ENCODE results near the gene TRMT1L. TPM values are rescaled to one million over a fixed set of nuclear protein-coding genes. Genes with fewer than 3 reads are reported as not detected.
A peak's percentile ranks its signal among the peaks of the same experiment; 100 is the strongest.

The TRMT1L gene
- total RNA-seq, 1 donor from 2014 or later: 21.6 TPM

DNA sequence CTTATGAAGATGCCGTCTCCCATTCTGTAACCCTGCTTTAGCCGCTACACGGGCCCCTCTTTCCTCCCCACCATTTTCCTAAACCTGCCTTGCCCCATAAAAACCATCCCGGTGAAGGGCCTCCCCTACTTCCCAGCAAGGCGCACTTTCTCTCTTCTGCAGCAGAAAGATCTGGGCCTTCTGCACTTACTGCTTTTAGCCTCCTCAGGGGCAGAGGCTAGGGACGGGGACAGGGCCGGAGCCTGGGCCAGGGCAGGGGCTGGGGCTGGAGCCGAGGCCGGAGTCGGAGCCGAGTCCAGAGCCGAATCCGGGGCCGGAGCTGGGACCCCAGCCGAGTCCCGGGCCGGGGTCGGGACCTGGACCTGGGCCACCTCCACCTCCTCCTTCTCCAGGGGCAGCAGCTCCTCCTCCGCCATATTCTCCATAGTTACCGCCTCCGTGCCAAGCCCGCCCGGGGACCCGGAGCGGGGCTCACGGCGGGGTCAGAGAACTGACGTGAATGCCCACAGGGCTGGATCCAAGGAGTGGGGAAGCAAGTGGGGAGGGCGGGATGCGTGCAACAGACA is 382 bp downstream of the TRMT1L start:
- Mint-ChIP-seq H3K4me1 (ENCODE audit: unreplicated experiment) (peaks cover 24% of the 10 kb centered on the region), H3K36me3 (peaks cover 3% of the 10 kb centered on the region), H3K27me3 (no peaks in the 10 kb centered on the region), H3K27ac (peak overlapping the region; percentile 97), H3K9me3 (no peaks in the 10 kb centered on the region), H3K4me3 (peak overlapping the region; percentile 98)
- peak; percentile 75 for DNase-seq (ENCODE audit: extremely low spot score, unreplicated experiment)
- no peak for TF ChIP-seq CTCF (conservative IDR thresholded peaks at IDR 0.05)

DNA sequence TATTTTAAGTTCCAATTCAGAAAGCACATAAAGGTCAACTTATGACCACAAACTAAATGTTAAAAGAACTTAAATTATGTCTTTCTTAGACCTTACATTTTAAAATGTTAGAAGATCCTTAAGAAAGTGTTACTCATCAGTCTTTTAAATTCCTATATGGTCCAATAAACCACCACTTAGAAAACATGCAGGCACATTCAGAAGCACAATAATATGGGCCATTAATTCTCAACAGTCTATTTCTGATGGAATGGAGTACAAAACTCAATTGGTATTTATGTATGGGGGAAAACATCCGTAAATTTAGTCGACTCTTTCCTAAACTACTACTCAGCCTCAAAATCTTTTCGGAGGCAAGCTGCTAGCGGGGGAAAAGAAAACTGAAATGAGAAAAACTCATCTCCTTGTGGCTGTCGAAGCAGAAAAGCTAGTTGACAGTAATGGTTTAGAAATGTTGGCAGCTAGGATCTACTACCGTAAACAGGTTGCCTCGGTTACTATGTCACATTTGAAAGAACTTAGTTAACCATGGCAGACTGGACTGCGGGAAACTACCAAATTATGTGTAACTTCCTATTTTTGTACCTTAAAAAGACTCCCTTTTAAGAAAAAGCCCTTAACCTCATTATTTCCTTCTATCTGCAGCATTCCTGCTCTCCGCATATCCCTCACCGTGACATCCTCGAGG is 1.0 kb downstream of the TRMT1L start:
- DNase-seq (ENCODE audit: extremely low spot score, unreplicated experiment): no peak
- peaks cover 3% of the 10 kb centered on the region for H3K36me3 Mint-ChIP-seq

DNA sequence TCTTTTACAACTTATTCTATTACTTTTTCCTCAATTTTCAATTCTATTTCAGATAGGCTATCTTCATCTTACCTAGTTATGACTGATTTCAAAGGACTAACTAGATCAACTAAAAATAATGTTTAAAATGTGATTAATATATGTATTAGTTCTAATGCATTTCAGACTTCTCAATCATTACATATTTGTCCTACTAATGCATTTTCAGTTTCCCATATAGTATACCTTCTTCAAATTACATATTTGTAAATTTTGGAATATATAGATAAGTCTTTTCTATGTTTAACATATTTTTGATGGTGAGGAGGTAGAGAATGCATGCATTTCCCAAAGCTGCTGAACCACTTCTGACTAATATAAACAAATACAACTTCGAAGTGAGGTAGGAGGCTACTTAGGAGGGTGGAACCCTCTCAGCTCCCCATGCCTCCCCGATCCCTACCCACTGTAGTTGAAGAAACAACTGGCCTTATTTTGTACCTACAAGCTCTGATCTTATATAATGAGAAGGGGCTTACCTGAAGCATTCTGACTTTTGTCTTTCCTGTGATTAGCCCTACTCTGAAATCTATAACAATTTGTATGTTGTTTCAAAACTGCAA is 1.7 kb downstream of the TRMT1L start:
- no peak for TF ChIP-seq CTCF (conservative IDR thresholded peaks at IDR 0.05)
- no peaks in the 10 kb centered on the region for H3K27me3 Mint-ChIP-seq
- no peaks in the 10 kb centered on the region for H3K9me3 Mint-ChIP-seq
- H3K36me3 Mint-ChIP-seq: peaks cover 7% of the 10 kb centered on the region
- H3K27ac Mint-ChIP-seq: peak overlapping the region; percentile 97
- H3K4me3 Mint-ChIP-seq: peak overlapping the region; percentile 98
- peaks cover 24% of the 10 kb centered on the region for H3K4me1 Mint-ChIP-seq (ENCODE audit: unreplicated experiment)
- no peak for DNase-seq (ENCODE audit: extremely low spot score, unreplicated experiment)

More for the DNA sequence above, 1.0 kb downstream of the TRMT1L start:
- no peak for TF ChIP-seq CTCF (conservative IDR thresholded peaks at IDR 0.05)
- no peaks in the 10 kb centered on the region for H3K9me3 Mint-ChIP-seq
- peak overlapping the region; percentile 98 for H3K4me3 Mint-ChIP-seq
- no peaks in the 10 kb centered on the region for H3K27me3 Mint-ChIP-seq
- H3K27ac Mint-ChIP-seq: peak overlapping the region; percentile 97
- peaks cover 24% of the 10 kb centered on the region for H3K4me1 Mint-ChIP-seq (ENCODE audit: unreplicated experiment)

- Mint-ChIP-seq H3K4me3 (peak overlapping the region; percentile 32), H3K36me3 (peaks cover 13% of the 10 kb centered on the region), H3K27ac (peak overlapping the region; percentile 73), H3K9me3 (no peaks in the 10 kb centered on the region), H3K4me1 (ENCODE audit: unreplicated experiment) (peaks cover 19% of the 10 kb centered on the region), H3K27me3 (no peaks in the 10 kb centered on the region)
- no peak for DNase-seq (ENCODE audit: extremely low spot score, unreplicated experiment)
- TF ChIP-seq CTCF (conservative IDR thresholded peaks at IDR 0.05): no peak
Measured at GRCh38 chr1:185152187-185152767, 4.5 kb downstream of the TRMT1L start.

- H3K4me1 Mint-ChIP-seq (ENCODE audit: unreplicated experiment): peaks cover 17% of the 10 kb centered on the region
- H3K36me3 Mint-ChIP-seq: peaks cover 13% of the 10 kb centered on the region
- no peaks in the 10 kb centered on the region for H3K9me3 Mint-ChIP-seq
Measured at GRCh38 chr1:185151215-185151614, 5.5 kb downstream of the TRMT1L start.

More at GRCh38 chr1:185151215-185151614, 5.5 kb downstream of the TRMT1L start:
- H3K27ac Mint-ChIP-seq: no peak overlapping the region
- no peaks in the 10 kb centered on the region for H3K27me3 Mint-ChIP-seq
- TF ChIP-seq CTCF (conservative IDR thresholded peaks at IDR 0.05): no peak
- DNase-seq (ENCODE audit: extremely low spot score, unreplicated experiment): no peak
- no peak overlapping the region for H3K4me3 Mint-ChIP-seq

All from type B pancreatic cell (in vitro differentiated cells).